NB4 (cell line): Measurements from ENCODE around the gene ZNF419.

Experiments used
- DNase-seq: peaks from one replicate; pipeline ENCODE4 v3.0.0; 2010; ENCODE audit warnings: low read depth
- H3K4me3 ChIP-seq: one replicate; pipeline ENCODE4 v1.5.1; 2011; ENCODE audit warnings: mild to moderate bottlenecking, low read depth, low read length, moderate library complexity
- CTCF ChIP-seq: IDR thresholded peaks from one replicate; pipeline ENCODE4 v1.5.1; 2012; ENCODE audit warnings: low read depth, low read length
- MAX ChIP-seq: IDR thresholded peaks from 2 replicates; pipeline ENCODE4 v1.6.1; 2011; ENCODE audit warnings: low read depth, low read length
- MYC ChIP-seq: IDR thresholded peaks from 2 replicates; pipeline ENCODE4 v1.6.1; 2011; ENCODE audit warnings: low read depth, low read length
- POLR2A ChIP-seq: IDR thresholded peaks from 2 replicates; pipeline ENCODE4 v1.6.1; 2011; ENCODE audit warnings: mild to moderate bottlenecking; ENCODE audit not compliant: insufficient read length; ENCODE audit errors: extremely low read depth

The ZNF419 gene

GRCh38 chr19:57487477-57488298 lies at the start of gene ZNF419:
Gene ZNF419 (plus strand): TSS chr19:57487750. CDS start chr19:57487951, 201 bp downstream.
- peak; percentile 78 for DNase-seq
- TF ChIP-seq POLR2A = peak; percentile 45
- peak within 1 kb of the TSS; percentile 77 for H3K4me3 ChIP-seq

GRCh38 chr19:57437931-57438330 lies 49.6 kb upstream of the ZNF419 start:
- H3K4me3 ChIP-seq = no peak overlapping the region
- DNase-seq = no peak
- TF ChIP-seq MAX = no peak

- TF ChIP-seq MYC (no peak), CTCF (no peak), POLR2A (no peak), MAX (no peak)
- DNase-seq = no peak
- H3K4me3 ChIP-seq = no peak overlapping the region
These were observed 48.6 kb upstream of the ZNF419 start for GRCh38 chr19:57438925-57439324.

- H3K4me3 ChIP-seq = no peak overlapping the region
- TF ChIP-seq CTCF = no peak
- TF ChIP-seq MYC = no peak
- DNase-seq = no peak
These were observed 45.4 kb upstream of the ZNF419 start for GRCh38 chr19:57441979-57442752.

- TF ChIP-seq POLR2A (no peak), MAX (no peak), MYC (no peak), CTCF (no peak)
- no peak overlapping the region for H3K4me3 ChIP-seq
- DNase-seq = no peak
These were observed 44.3 kb upstream of the ZNF419 start for GRCh38 chr19:57443121-57443696.

- no peak for TF ChIP-seq CTCF
- no peak for TF ChIP-seq MYC
- TF ChIP-seq POLR2A = no peak
- TF ChIP-seq MAX = no peak
- no peak for DNase-seq
- no peak overlapping the region for H3K4me3 ChIP-seq
These were observed 35.2 kb upstream of the ZNF419 start for GRCh38 chr19:57452307-57452706.
